Left ventricle myocardium inferior (tissue), 1 donor: ENCODE data around the gene MRPS35. TPM values are rescaled to one million over a fixed set of nuclear protein-coding genes. Genes with fewer than 3 reads are reported as not detected.
A peak's percentile ranks its signal among the peaks of the same experiment; 100 is the strongest.

Source experiments
- DNase-seq: peaks from one replicate; pipeline ENCODE4 v3.0.0-alpha.2; 2020
- H3K27ac ChIP-seq: fragments of 200-600 bp; replicated peaks from 2 replicates; pipeline ENCODE4 v1.8.0; 2021
- H3K27me3 ChIP-seq: fragments of 200-600 bp; 2 replicates; pipeline ENCODE4 v1.8.0; 2021; ENCODE audit warnings: low read depth
- H3K36me3 ChIP-seq: fragments of 200-600 bp; 2 replicates; pipeline ENCODE4 v1.8.0; 2021
- H3K4me1 ChIP-seq: fragments of 200-600 bp; 2 replicates; pipeline ENCODE4 v1.8.0; 2021
- H3K4me3 ChIP-seq: fragments of 200-600 bp; 2 replicates; pipeline ENCODE4 v1.8.0; 2021; ENCODE audit warnings: mild to moderate bottlenecking, moderate library complexity
- H3K9me3 ChIP-seq: fragments of 200-600 bp; replicated peaks from 2 replicates; pipeline ENCODE4 v1.8.0; 2021
- CTCF ChIP-seq: fragments of 200-600 bp; IDR thresholded peaks from 2 replicates; pipeline ENCODE4 v1.8.0; 2021; ENCODE audit warnings: antibody characterized with exemption, mild to moderate bottlenecking, borderline replicate concordance
- intact Hi-C: fragments of 100-400 bp; cut with micrococcal nuclease; formaldehyde crosslinking; loops from one replicate; pipeline ENCODE4 v1.11.0; 2022
- total RNA-seq: library from RNA; stranded (reverse); fragmentation: NEBNext Ultra II Directional; extraction: Animal tissue kit (Norgen Biotek cat#: 25700); gene quantifications from one replicate; pipeline ENCODE4 v1.2.1, GENCODE V29; 2021
- donor health status: DM: no; HTN: yes; CAD: no; lungs with severe emphysema.

The MRPS35 gene
- total RNA-seq, 1 donor from 2014 or later = 61.4 TPM

- peaks cover 74% of the 10 kb centered on the region for H3K36me3 ChIP-seq
- DNase-seq = no peak
These were observed 14.9 kb upstream of the MRPS35 start for GRCh38 chr12:27695556-27696292.

DNA sequence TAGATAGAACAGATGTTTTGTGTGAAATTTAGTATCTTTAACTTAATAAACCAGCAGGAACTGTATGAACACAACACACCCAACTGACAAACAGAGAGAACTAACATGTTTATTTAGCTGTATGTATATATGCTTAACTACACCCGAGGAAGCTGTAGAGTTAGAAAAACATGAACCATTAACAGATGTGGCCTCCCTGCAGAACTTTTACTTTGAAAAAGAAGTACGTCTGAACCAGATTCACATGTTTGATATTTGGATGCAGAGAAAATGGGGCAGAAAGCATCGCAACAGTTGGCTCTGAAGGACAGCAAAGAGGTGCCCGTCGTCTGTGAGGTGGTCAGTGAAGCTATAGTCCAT, 14.4 kb upstream of the MRPS35 start, which contains the start of gene REP15:
Gene REP15 (plus strand): TSS at position 155 of the 360 bp plus-strand sequence. CDS start 116 bp downstream, at position 271.
- Histone ChIP-seq H3K27me3 (no peaks in the 10 kb centered on the region), H3K4me1 (no peaks in the 10 kb centered on the region), H3K36me3 (peaks cover 69% of the 10 kb centered on the region), H3K9me3 (no peaks in the 10 kb centered on the region), H3K27ac (no peak within 1 kb of the TSS), H3K4me3 (no peak within 1 kb of the TSS)
- intact Hi-C loops = no loop called here
- TF ChIP-seq CTCF = no peak
- no peak for DNase-seq

More at GRCh38 chr12:27695556-27696292, 14.9 kb upstream of the MRPS35 start:
- H3K4me3 ChIP-seq = no peak overlapping the region
- no peaks in the 10 kb centered on the region for H3K9me3 ChIP-seq
- H3K4me1 ChIP-seq = no peaks in the 10 kb centered on the region
- TF ChIP-seq CTCF = no peak
- H3K27ac ChIP-seq = no peak overlapping the region
- no peaks in the 10 kb centered on the region for H3K27me3 ChIP-seq
- intact Hi-C loops = no loop called here

DNA sequence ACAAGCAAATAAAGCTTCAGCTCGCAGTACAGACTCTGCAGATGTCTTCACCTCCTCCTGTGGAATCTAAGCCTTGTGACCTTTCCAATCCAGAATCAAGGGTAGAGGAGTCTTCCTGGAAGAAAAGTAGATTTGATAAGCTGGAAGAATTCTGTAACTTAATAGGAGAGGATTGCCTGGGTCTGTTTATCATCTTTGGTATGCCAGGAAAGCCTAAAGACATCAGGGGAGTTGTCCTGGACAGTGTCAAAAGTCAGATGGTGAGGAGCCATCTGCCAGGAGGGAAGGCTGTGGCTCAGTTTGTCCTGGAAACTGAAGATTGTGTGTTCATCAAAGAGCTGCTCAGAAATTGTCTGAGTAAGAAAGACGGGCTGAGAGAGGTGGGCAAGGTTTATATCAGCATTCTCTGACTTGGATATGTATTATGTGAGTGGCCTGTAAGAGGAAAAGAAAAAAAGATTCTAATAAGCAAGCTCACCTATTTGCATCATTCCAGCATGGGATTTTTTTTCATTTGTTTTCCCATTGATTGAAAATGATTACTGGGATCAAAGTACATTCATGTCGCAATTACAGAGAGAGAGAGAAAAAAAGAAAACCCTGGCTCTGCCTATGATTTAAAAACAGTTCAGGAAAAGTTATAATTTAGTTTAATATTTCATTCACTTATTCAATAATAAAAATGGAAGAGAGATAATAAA, 13.6 kb upstream of the MRPS35 start:
- no peak for DNase-seq
- Histone ChIP-seq H3K4me1 (no peaks in the 10 kb centered on the region), H3K9me3 (no peaks in the 10 kb centered on the region), H3K27ac (no peak overlapping the region), H3K36me3 (peaks cover 61% of the 10 kb centered on the region), H3K27me3 (no peaks in the 10 kb centered on the region), H3K4me3 (no peak overlapping the region)
- intact Hi-C loops = no loop called here
- TF ChIP-seq CTCF = no peak

GRCh38 chr12:27703720-27704452, 6.7 kb upstream of the MRPS35 start:
- Histone ChIP-seq H3K4me1 (no peaks in the 10 kb centered on the region), H3K9me3 (no peaks in the 10 kb centered on the region), H3K36me3 (no peaks in the 10 kb centered on the region), H3K27ac (no peak overlapping the region), H3K4me3 (no peak overlapping the region), H3K27me3 (no peaks in the 10 kb centered on the region)
- intact Hi-C loops = no loop called here
- peak; percentile 28 for DNase-seq
- peak; percentile 89 for TF ChIP-seq CTCF

- intact Hi-C loops = no loop called here
- Histone ChIP-seq H3K9me3 (no peaks in the 10 kb centered on the region), H3K36me3 (no peaks in the 10 kb centered on the region), H3K4me3 (no peak overlapping the region), H3K27me3 (no peaks in the 10 kb centered on the region), H3K4me1 (peaks cover 4% of the 10 kb centered on the region), H3K27ac (no peak overlapping the region)
- DNase-seq = no peak
- no peak for TF ChIP-seq CTCF
These were observed 5.4 kb upstream of the MRPS35 start for GRCh38 chr12:27705263-27705662.
